DND-41 (cell line): ENCODE measurements around the gene SLFNL1.

Source experiments
- ATAC-seq: fragments of 200-7000 bp; cut with Tn5 transposase; 3 replicates; pipeline ENCODE4 v1.9.1; 2021; ENCODE audit warnings: low read depth; ENCODE audit not compliant: insufficient read depth
- DNase-seq: peaks from one replicate; pipeline ENCODE4 v3.0.0-alpha.2; 2020
- H2AFZ ChIP-seq: 2 replicates; pipeline ENCODE4 v1.6.0; 2012; ENCODE audit warnings: low read depth, low read length
- H3K27ac ChIP-seq: 2 replicates; pipeline ENCODE4 v1.5.1; 2012; ENCODE audit warnings: low read length, inconsistent platforms
- H3K27me3 ChIP-seq: fragments of 200-600 bp; sonication (generic); 2 replicates; pipeline ENCODE4 v1.6.0; 2012; ENCODE audit warnings: low read length, mild to moderate bottlenecking, inconsistent platforms; ENCODE audit not compliant: insufficient read depth, poor library complexity
- H3K36me3 ChIP-seq: 2 replicates; pipeline ENCODE4 v1.5.1; 2012; ENCODE audit warnings: low read length, inconsistent platforms; ENCODE audit not compliant: insufficient read depth
- H3K4me1 ChIP-seq: 2 replicates; pipeline ENCODE4 v1.5.1; 2012; ENCODE audit warnings: mild to moderate bottlenecking, low read length; ENCODE audit not compliant: insufficient read depth
- H3K4me2 ChIP-seq: 2 replicates; pipeline ENCODE4 v1.6.0; 2012; ENCODE audit warnings: mild to moderate bottlenecking, moderate library complexity, low read length, inconsistent platforms; ENCODE audit not compliant: insufficient read depth
- H3K4me3 ChIP-seq, 2 experiments: fragments of 200-600 bp in 1 of 2; shearing (Covaris generic) in 1 of 2; 2 replicates each; pipeline ENCODE4 v1.5.1; 2012 to 2016; ENCODE audit warnings: inconsistent platforms in 2 of 2, low read length in 2 of 2, mild to moderate bottlenecking in 2 of 2, low read depth in 1 of 2, moderate library complexity in 1 of 2
- H3K79me2 ChIP-seq: 2 replicates; pipeline ENCODE4 v1.6.0; 2012; ENCODE audit warnings: low read length, inconsistent platforms; ENCODE audit not compliant: insufficient read depth
- H3K9ac ChIP-seq: 2 replicates; pipeline ENCODE4 v1.6.0; 2012; ENCODE audit warnings: low read depth, mild to moderate bottlenecking, inconsistent platforms, low read length, moderate library complexity
- H3K9me3 ChIP-seq: 2 replicates; pipeline ENCODE4 v1.5.1; 2012; ENCODE audit warnings: low read length, moderate library complexity, mild to moderate bottlenecking, inconsistent platforms; ENCODE audit not compliant: insufficient read depth, severe bottlenecking
- H4K20me1 ChIP-seq: 2 replicates; pipeline ENCODE4 v1.6.0; 2012; ENCODE audit warnings: low read length; ENCODE audit not compliant: insufficient read depth
- CTCF ChIP-seq: IDR thresholded peaks from 2 replicates; pipeline ENCODE4 v1.5.1; 2012; ENCODE audit warnings: borderline replicate concordance, low read length, moderate library complexity, mild to moderate bottlenecking; ENCODE audit not compliant: poor library complexity, severe bottlenecking; ENCODE audit errors: extremely low read depth
- EZH2 ChIP-seq: IDR thresholded peaks from 3 replicates; pipeline ENCODE4 v1.6.1; 2012; ENCODE audit warnings: borderline replicate concordance, low read depth, mild to moderate bottlenecking, moderate library complexity, low read length, inconsistent platforms; ENCODE audit not compliant: severe bottlenecking

The SLFNL1 gene

DNA sequence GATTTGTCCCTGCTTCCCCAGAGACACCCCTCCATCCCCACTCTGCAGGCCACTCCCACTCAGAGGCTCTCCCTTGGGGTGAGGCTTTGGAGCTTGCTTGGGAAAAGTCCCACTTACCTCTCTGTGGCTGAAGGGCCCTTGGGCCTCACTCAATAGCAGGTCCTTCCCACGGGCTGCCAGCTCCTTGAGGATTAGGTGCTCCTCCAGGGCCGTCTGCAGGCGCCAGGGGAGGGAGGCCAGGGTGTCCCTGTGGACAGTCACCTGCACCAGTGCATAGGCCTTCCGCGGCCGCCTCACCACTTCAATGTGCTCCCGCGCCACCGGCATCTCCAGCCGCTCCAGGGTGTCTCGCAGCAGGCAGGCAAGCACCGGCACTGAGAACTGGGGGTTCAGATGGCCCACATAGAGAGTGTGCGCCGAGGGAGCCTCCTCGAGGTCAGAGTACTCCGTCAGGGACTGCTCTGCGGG, 1.4 kb downstream of the SLFNL1 start:
- Histone ChIP-seq H3K27me3 (no peaks in the 10 kb centered on the region), H3K36me3 (peaks cover 50% of the 10 kb centered on the region), H3K9ac (no peak overlapping the region), H3K9me3 (no peaks in the 10 kb centered on the region), H2AFZ (no peak overlapping the region), H3K4me2 (no peak overlapping the region), H4K20me1 (peaks cover 37% of the 10 kb centered on the region), H3K4me3 (no peak overlapping the region), H3K79me2 (no peaks in the 10 kb centered on the region), H3K4me1 (no peaks in the 10 kb centered on the region), H3K27ac (no peak overlapping the region)
- TF ChIP-seq EZH2 = no peak
- TF ChIP-seq CTCF = no peak
- DNase-seq (no peak), ATAC-seq (no peak)

GRCh38 chr1:41019353-41019745, 2.2 kb downstream of the SLFNL1 start:
- Histone ChIP-seq H3K4me2 (no peak overlapping the region), H2AFZ (no peak overlapping the region), H3K9me3 (no peaks in the 10 kb centered on the region), H3K4me1 (no peaks in the 10 kb centered on the region), H3K9ac (no peak overlapping the region), H3K79me2 (no peaks in the 10 kb centered on the region), H3K27me3 (no peaks in the 10 kb centered on the region), H3K27ac (no peak overlapping the region; the same call in 1 of the 2 replicates), H3K36me3 (peaks cover 58% of the 10 kb centered on the region), H3K4me3 (no peak overlapping the region), H4K20me1 (peaks cover 42% of the 10 kb centered on the region)
- TF ChIP-seq CTCF (no peak), EZH2 (no peak)
- no peak for DNase-seq
- no peak for ATAC-seq

DNA sequence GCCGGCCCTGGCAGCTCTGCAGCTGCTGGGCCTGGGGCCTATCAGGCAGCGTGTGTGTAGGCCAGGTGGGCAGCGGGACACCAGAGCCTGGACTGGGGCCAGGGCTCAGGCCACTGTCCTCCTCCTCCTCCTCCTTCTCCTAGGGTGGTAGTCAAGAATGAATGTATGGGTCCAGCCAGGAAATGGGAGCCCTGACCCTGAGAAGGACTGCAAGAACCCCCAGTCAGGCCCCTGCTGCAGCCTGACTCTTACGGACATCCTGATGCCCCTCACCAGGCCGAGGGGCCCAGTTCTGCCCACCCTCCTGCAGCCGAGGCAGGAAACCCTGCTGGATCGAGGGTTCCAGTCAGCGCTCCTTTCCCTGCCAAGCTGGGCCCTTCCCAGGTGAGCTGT, 3.5 kb downstream of the SLFNL1 start:
- DNase-seq = no peak
- Histone ChIP-seq H3K27ac (no peak overlapping the region), H3K4me1 (no peaks in the 10 kb centered on the region), H3K9ac (no peak overlapping the region), H3K9me3 (no peaks in the 10 kb centered on the region), H3K79me2 (no peaks in the 10 kb centered on the region), H3K4me3 (no peak overlapping the region), H4K20me1 (peaks cover 39% of the 10 kb centered on the region), H3K27me3 (no peaks in the 10 kb centered on the region), H3K36me3 (peaks cover 66% of the 10 kb centered on the region), H2AFZ (no peak overlapping the region), H3K4me2 (no peak overlapping the region)
- no peak for ATAC-seq
- TF ChIP-seq CTCF = no peak
- TF ChIP-seq EZH2 = no peak
